ENCODE data around the gene COA8.

The COA8 gene

DNA sequence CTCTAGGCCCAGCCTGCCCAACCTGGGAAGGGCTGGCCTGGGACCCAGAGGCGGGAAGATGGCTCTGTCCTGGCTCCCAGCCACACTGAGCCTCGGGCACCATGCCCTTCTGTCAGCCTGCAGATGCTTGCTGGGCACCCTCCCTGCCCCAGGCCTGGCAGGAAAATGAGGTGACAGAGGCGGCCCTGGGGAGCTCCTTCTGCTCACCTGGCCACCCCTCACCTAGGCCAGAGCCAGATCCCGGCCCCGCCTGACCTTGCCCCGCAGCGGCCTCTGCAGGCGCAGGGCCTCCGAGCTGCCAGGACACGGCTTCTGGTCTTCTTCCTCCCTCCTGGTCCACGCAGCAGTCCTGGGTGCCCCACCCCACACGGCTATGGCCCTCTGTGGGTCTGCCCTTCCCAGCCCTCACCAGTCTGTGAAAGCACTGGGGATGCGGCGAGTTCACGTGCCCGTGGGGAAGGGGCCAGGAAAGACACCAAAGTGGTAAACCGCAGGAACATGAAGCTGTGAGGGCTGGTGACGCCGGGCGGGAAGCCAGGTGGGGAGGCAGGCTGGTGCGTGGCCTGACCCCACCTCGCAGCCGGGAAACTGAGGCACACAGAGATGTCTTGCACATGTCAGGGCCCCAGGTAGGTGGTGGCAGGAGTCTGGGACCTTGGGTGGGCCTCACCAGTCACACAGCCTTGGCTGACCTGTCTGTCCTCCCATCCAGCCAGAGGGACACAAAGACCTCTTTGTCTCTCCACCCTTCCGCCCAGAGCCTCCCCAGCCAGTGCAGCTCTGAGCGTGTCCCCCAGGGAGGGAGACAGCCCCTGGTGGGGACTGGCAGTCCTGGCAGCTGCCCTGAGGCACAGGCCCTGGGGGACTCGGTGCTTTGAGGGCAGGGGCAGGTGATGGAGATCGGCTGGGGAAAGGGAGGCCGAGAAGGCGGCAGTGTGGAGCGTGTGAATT lies 13.1 kb upstream of the COA8 start:
- H3K27ac Mint-ChIP-seq: no peak overlapping the region
- no peaks in the 10 kb centered on the region for H3K36me3 Mint-ChIP-seq

DNA sequence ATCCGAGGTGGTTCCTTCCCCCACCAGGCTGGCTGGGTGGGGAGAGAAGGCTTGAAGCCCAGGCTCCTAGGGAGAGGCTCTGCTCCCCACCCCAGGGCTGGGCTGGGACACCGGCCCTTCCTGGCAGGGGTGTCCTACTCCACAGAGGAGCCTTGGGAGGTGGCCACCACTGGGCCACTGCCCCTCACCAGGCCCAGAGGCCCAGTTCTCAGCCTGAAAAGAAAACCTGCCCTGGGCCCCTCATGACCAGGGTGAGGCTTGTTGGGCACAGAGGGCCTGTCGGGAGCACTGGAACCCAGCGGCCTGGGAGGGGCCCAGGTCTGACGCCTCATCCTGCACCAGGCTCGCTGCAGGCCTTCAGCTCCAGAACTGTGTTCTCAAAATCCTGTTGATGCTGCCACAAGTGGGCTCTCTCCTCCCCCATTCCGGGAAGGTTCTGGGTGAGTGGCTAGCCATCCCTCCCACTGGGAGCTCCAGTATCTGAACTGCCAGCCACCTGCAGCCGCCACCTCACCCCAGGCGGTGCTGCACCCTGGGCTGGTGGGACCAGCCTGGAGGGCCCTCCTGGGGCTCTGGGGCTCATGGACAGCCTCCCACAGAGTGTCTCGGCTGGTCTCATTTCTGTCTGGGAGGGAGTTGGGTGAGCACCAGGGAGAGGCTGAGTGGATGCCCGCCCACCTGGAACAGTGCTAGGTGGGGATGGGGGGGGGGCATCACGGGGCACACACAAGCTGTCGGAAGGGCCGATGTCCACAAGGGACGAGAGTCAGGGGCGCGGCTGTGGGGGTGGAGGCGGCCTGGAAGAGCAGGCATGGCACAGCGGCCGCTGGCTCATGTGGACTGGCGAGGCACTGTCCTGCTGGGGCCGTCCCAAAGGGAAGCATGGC lies 12.1 kb upstream of the COA8 start:
- no peak overlapping the region for H3K4me3 Mint-ChIP-seq
- H3K4me1 Mint-ChIP-seq: peaks cover 9% of the 10 kb centered on the region
- H3K9me3 Mint-ChIP-seq: no peaks in the 10 kb centered on the region
- peaks cover 1% of the 10 kb centered on the region for H3K36me3 Mint-ChIP-seq
- no peaks in the 10 kb centered on the region for H3K27me3 Mint-ChIP-seq
- no peak overlapping the region for H3K27ac Mint-ChIP-seq

More for the DNA sequence above, 13.1 kb upstream of the COA8 start:
- no peaks in the 10 kb centered on the region for H3K9me3 Mint-ChIP-seq
- H3K4me1 Mint-ChIP-seq: peaks cover under 1% of the 10 kb centered on the region
- no peaks in the 10 kb centered on the region for H3K27me3 Mint-ChIP-seq
- H3K4me3 Mint-ChIP-seq: no peak overlapping the region

DNA sequence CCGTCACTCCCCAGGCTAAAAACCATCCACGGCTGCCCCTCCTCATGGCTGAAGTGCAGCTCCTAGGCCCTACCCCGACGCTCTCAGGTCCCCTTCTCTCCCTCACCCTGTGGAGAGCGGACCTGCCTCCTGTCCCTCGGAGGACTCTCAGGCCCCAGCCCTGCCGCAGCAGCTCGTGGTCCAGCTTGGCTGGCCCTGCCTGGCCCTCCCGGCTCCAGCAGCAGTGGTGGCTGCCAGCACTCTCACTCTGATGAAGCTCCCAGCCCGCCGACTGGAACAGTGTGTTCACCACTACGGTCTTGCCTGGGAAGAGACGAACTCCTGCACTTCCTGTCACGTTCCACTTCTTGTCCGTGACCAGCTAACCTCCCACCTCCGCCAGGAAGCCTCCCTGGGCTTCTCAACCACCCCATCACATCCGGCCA lies 11.4 kb upstream of the COA8 start:
- H3K27ac Mint-ChIP-seq: no peak overlapping the region
- no peaks in the 10 kb centered on the region for H3K9me3 Mint-ChIP-seq
- peaks cover 1% of the 10 kb centered on the region for H3K36me3 Mint-ChIP-seq
- no peaks in the 10 kb centered on the region for H3K27me3 Mint-ChIP-seq
- H3K4me1 Mint-ChIP-seq: peaks cover 9% of the 10 kb centered on the region
- H3K4me3 Mint-ChIP-seq: no peak overlapping the region

DNA sequence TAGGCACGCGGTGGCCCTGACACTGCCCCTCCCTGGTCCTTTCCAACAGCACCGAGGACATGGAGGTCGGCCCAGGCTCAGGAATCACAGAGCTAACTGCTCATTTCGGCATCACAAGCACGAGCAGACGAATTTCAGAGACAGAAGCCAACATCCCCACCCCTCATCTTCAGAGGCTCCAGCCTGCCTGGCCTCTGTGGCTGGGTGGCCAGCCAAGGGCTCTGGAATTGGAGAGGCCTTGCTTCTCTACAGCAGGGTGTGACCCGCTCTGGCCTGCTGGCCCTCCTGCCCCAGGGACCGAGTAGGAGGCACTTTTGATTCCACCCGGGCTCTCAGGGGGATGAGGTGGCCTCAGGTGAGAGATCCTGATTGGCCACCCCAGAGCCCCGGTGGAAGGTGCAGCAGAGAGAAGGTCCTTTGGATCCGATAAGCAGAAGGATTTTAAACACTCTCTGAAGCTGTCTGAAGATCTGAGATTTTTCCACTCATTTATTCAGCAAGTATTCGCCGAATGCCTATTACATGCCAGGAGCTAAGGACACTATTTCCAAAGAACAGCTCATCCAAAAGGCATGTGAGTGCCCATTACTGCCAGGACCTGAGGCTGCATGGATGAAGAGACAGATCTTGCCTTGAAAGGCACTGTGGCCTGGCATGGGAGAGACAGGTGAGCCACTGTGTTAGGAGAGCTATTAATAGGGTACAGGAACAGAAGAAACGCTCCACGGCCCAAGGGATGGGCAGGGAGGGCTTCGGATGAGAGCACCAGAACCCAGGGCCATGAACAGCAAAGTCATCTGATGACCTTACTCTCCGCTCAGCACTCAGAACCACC lies 10.5 kb upstream of the COA8 start:
- Mint-ChIP-seq H3K4me1 (peaks cover 17% of the 10 kb centered on the region), H3K9me3 (no peaks in the 10 kb centered on the region), H3K27ac (no peak overlapping the region), H3K4me3 (no peak overlapping the region), H3K27me3 (no peaks in the 10 kb centered on the region), H3K36me3 (peaks cover 1% of the 10 kb centered on the region)

DNA sequence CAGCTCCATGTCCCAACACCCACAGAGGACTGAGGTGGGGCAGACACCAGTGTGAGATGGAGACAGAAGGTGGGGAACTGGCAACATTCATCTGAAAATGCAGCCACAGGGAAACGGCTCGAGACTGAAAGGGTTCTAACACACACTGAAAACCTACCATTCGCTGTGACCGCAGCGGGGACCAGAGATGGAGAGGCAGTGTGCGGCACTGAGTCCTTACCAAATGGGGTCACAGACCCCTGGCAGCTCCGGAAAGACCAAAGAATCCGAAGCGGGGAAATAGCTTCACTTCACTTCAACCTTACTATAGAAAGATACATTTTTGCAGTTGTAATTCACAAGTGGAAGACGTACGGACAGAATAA lies 9.9 kb upstream of the COA8 start:
- H3K4me3 Mint-ChIP-seq: no peak overlapping the region
- no peak overlapping the region for H3K27ac Mint-ChIP-seq

DNA sequence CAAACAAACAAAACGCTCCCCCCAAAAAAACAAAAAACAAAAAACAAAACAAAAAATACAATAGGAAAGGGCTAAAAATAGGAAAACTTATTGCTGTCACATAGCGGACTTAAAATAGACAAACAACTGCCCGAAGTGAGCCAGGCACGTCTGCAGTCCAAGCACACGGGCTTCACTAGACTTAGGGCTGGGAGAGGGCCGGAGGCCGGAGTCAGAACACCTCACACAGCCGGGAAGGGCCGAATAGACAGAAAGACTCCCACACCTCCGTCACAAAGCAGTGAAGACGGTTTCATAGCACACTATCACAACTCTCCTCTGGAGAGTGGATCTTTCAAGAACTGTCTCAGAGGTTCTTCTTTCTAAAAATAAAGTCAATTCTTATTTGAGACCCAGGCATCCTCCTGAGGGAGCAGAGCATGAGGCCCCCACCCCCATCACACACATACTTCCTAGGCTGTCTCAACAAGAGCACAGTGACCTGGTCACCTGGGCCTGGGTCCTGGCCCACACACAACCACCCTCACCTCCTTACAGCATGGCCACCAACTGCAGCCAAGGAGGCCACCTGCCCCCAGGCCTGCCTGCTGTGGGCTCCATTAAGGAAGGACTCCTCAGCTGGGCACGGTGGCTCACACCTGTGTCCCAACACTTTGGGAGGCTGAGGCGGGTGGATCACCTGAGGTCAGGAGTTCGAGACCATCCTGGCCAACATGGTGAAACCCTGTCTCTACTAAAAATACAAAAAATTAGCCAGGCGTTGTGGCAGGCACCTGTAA lies 7.0 kb upstream of the COA8 start:
- Mint-ChIP-seq H3K27ac (no peak overlapping the region), H3K27me3 (no peaks in the 10 kb centered on the region), H3K4me3 (no peak overlapping the region), H3K36me3 (peaks cover 7% of the 10 kb centered on the region), H3K9me3 (no peaks in the 10 kb centered on the region), H3K4me1 (peaks cover 50% of the 10 kb centered on the region)

More for the DNA sequence above, 9.9 kb upstream of the COA8 start:
- Mint-ChIP-seq H3K9me3 (no peaks in the 10 kb centered on the region), H3K4me1 (peaks cover 22% of the 10 kb centered on the region), H3K27me3 (no peaks in the 10 kb centered on the region), H3K36me3 (peaks cover 1% of the 10 kb centered on the region)

DNA sequence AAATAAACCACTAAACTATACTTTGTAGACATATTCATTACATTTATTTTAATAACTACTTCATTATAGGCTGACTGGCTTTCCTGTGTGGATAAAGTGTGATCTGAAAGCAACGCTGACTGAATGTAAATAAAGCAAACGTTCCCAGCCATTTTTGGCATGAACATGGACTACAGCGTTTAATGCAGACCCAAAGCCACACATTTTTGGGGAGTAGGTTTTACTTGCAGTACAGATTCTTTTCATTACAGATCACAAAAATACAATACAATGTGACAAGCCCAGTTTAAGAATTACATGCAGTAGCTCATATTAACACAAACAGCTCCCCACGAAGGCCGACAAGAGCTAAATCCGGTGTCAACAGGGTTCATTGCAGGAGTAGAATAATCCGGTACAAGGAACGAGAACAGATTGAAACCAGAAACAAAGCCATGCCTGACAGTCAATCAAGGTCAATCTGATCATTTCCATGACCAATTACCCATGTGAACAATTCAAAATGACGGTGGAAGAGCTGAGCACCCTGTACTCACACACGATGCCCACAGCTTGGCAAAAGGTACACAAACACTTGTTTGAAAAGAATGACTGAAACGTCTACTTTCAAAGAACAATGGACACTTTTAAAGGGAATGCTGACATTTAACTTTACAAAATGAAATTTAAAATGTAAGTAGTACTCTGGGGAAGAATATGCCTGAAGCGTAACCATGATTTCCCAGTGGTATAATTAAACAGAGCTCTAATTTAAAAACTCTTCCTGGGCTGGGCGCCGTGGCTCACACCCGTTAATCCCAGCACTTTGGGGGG lies 5.6 kb upstream of the COA8 start:
- H3K36me3 Mint-ChIP-seq: peaks cover 11% of the 10 kb centered on the region
- H3K9me3 Mint-ChIP-seq: no peaks in the 10 kb centered on the region
- H3K4me3 Mint-ChIP-seq: peak overlapping the region; percentile 4
- peak overlapping the region; percentile 30 for H3K27ac Mint-ChIP-seq
- H3K27me3 Mint-ChIP-seq: no peaks in the 10 kb centered on the region
- peaks cover 62% of the 10 kb centered on the region for H3K4me1 Mint-ChIP-seq

DNA sequence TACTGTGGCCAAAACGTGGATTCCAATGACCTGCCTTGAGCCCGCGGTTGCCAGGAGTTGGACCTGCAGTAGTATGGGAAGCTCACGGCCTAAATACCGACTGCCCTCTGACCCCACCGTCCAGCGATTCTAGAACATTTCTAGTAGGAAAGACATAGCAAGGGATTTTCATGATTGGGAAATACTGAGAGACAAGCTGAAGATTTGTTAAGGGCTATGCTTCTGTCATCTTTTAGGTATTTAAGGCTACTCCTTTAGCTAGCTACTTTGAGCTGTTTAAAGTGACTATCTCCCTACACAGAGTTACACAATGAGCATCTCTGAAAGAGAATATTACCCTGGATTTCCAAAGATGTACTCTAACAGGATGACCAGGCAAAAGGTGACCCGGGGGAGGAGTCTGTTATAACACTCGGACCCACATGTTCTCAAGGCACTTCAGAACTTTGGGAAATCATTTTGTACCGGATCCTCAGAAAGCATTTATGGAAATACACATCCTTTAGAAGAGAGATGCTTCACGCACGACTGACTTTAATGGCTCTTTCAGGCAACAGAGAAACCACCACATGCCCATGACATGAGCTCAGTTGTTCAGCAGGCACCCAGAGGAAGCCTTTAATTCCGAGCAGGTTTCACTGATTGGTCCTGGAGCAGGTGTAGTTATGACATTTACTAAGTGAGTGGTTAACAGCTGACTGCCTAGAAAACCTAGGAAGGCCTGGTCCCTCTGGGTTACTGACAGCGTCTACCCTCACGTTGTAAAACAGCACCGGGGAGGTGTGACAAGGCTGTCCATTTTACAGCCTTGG lies 4.5 kb upstream of the COA8 start:
- H3K4me3 Mint-ChIP-seq: peak overlapping the region; percentile 51
- H3K27ac Mint-ChIP-seq: peak overlapping the region; percentile 30
- peaks cover 63% of the 10 kb centered on the region for H3K4me1 Mint-ChIP-seq
- H3K36me3 Mint-ChIP-seq: peaks cover 11% of the 10 kb centered on the region
- H3K27me3 Mint-ChIP-seq: no peaks in the 10 kb centered on the region
- no peaks in the 10 kb centered on the region for H3K9me3 Mint-ChIP-seq

DNA sequence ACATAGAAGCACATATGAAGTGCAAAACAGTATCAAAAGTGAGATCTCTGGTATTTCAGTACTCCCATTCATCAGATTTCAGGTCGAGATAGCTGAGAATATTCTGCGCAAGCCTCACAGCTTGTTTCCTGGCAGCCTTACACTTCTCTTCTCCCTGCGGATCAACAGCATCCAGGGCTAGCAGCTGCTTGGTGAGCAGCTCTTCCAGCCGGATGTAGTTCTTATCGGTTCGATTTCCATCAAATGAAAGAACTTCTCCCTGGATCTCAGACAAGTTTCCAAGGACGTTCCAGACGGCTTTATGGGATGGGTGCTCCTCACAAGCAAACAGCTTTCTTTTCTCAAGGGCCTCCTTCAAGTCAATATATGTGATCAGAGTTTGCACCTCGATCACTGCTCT lies 3.0 kb upstream of the COA8 start:
- Mint-ChIP-seq H3K4me1 (peaks cover 73% of the 10 kb centered on the region), H3K4me3 (peak overlapping the region; percentile 57), H3K27ac (no peak overlapping the region)

DNA sequence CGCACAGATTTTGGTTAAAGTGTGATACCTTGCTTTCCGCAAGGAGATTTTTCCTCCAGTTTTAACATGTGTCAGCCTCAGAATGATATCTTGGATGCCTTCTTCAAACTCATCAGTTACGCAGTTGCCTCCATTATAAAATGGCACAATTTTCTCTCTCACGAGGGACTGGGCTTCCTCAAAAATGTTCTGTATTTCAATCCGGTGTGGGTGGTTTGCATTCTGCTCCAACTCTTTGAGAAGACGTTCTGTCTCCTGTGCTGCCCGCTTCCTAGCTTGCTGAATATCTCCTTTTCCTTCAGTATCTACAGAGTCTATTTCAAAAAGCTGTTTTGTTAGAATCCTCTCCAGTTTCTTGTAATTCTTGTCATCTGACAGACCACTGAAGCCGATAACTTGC lies 2.1 kb upstream of the COA8 start:
- Mint-ChIP-seq H3K27me3 (no peaks in the 10 kb centered on the region), H3K27ac (peak overlapping the region; percentile 98), H3K4me3 (peak overlapping the region; percentile 97), H3K36me3 (peaks cover 10% of the 10 kb centered on the region), H3K9me3 (no peaks in the 10 kb centered on the region), H3K4me1 (peaks cover 71% of the 10 kb centered on the region)

More for the DNA sequence above, 3.0 kb upstream of the COA8 start:
- Mint-ChIP-seq H3K9me3 (no peaks in the 10 kb centered on the region), H3K36me3 (peaks cover 11% of the 10 kb centered on the region), H3K27me3 (no peaks in the 10 kb centered on the region)

DNA sequence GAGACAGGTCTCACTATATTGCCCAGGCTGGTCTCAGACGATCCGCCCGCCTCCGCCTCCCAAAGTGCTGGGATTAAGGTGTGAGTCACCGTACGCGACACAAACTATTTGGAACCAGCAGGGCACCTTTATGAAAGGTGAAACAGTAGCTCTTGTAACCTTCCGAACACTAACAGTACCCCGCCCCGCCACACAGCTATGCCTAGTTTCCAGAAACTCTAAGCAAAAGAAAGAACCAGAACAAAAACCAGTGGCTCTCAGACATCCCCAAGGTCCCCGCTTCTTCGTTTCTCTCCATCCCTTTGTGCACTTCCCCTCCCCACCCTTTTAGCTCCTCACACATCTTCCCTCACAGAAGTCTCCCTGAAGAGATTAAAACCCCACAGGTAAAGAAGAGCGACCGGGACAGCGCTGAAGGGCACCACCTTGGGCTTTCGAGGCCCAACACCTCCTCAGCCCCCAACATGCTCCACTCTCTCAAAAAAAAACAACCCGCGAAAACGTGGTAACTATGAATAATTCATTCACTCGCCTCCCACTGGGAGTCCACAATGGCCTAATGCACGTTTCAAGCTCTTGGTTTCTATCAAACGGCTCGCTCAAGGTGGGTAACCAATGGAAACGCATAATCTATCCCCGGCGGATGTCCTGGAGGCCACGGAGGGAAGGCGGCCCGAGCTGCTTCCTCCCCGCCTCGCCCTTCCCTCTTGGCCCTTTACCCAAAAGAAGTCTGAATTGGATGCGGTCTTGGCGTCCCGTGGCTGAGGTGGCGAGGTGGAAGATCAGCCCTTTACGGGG lies 1.2 kb upstream of the COA8 start:
- peaks cover 75% of the 10 kb centered on the region for H3K4me1 Mint-ChIP-seq
- no peaks in the 10 kb centered on the region for H3K9me3 Mint-ChIP-seq
- H3K36me3 Mint-ChIP-seq: peaks cover 10% of the 10 kb centered on the region
- peak overlapping the region; percentile 98 for H3K27ac Mint-ChIP-seq
- no peaks in the 10 kb centered on the region for H3K27me3 Mint-ChIP-seq
- peak overlapping the region; percentile 97 for H3K4me3 Mint-ChIP-seq

DNA sequence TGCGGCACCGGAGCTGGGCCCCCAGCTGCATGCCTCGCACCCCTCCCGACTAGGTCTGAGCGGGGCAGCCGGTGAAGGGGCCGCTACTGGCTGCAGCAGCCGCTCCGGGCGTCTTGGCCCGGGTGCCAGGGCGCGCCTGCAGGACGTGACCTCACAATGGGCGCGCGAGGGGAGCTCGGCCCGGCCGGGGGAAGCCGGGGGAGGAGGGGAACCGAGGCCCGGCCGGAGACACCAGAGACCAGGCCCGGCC lies 656 bp upstream of the COA8 start:
- Mint-ChIP-seq H3K9me3 (no peaks in the 10 kb centered on the region), H3K27ac (peak overlapping the region; percentile 98), H3K27me3 (no peaks in the 10 kb centered on the region), H3K4me1 (peaks cover 72% of the 10 kb centered on the region), H3K4me3 (peak overlapping the region; percentile 97), H3K36me3 (peaks cover 10% of the 10 kb centered on the region)

DNA sequence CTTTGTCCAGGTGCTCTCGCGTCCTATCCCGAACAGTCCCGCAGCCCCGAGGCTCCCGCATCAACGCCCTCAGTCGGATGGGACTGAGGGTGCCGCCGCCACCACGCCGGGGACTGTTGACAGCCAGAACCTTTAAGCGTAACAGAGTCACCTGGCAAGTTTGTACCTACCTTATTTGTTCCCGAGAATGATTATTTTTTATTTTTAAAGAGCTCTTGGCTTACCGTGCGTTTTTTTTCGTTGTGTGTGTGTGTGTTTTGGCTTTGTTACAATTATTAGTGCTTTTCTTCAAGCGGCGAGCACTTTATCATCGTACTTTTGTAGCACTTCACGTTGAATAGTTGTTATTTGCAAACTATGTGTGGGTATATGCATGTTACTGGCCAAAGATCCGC lies 463 bp downstream of the COA8 start:
- Mint-ChIP-seq H3K36me3 (peaks cover 10% of the 10 kb centered on the region), H3K4me3 (peak overlapping the region; percentile 94), H3K4me1 (peaks cover 68% of the 10 kb centered on the region), H3K27me3 (no peaks in the 10 kb centered on the region), H3K27ac (peak overlapping the region; percentile 91), H3K9me3 (no peaks in the 10 kb centered on the region)
